Parathyroid adenoma (tissue), 2 donors: ENCODE data around the gene PHF3.
A peak's percentile ranks its signal among the peaks of the same experiment; 100 is the strongest.

Experiments used
- H2AFZ ChIP-seq: fragments of 300-600 bp; sonication (generic); one replicate; pipeline ENCODE4 v1.7.0; 2017; ENCODE audit warnings: antibody characterized with exemption, mild to moderate bottlenecking
- H3K27ac ChIP-seq: fragments of 300-600 bp; sonication (generic); one replicate; pipeline ENCODE4 v1.7.0; 2017
- H3K27me3 ChIP-seq: fragments of 300-600 bp; sonication (generic); one replicate; pipeline ENCODE4 v1.7.0; 2017; ENCODE audit warnings: low read length; ENCODE audit not compliant: control insufficient read depth, insufficient read depth
- H3K36me3 ChIP-seq: fragments of 300-600 bp; sonication (generic); one replicate; pipeline ENCODE4 v1.7.0; 2017; ENCODE audit warnings: low read length; ENCODE audit not compliant: control insufficient read depth, insufficient read depth
- H3K4me1 ChIP-seq: fragments of 300-600 bp; sonication (generic); one replicate; pipeline ENCODE4 v1.7.0; 2017; ENCODE audit warnings: control low read depth
- H3K4me2 ChIP-seq: fragments of 300-600 bp; sonication (generic); one replicate; pipeline ENCODE4 v1.7.0; 2017; ENCODE audit warnings: low read length
- H3K4me3 ChIP-seq: fragments of 300-600 bp; sonication (generic); one replicate; pipeline ENCODE4 v1.7.0; 2017; ENCODE audit warnings: low read depth, low read length
- H3K79me2 ChIP-seq: fragments of 300-600 bp; sonication (generic); one replicate; pipeline ENCODE4 v1.7.0; 2017; ENCODE audit warnings: control low read depth
- H3K9ac ChIP-seq: fragments of 300-600 bp; sonication (generic); one replicate; pipeline ENCODE4 v1.7.0; 2017; ENCODE audit warnings: mild to moderate bottlenecking
- H3K9me3 ChIP-seq: fragments of 300-600 bp; sonication (generic); one replicate; pipeline ENCODE4 v1.7.0; 2017; ENCODE audit warnings: low read length; ENCODE audit not compliant: control insufficient read depth
- TF ChIP-seq, protein P1 (sequence below): fragments of 300-600 bp; sonication (generic); IDR thresholded peaks from one replicate; pipeline ENCODE4 v1.7.0; 2017; ENCODE audit warnings: antibody characterized with exemption, mild to moderate bottlenecking
- donor health status: primary hyperparathyroidism.

The PHF3 gene

DNA sequence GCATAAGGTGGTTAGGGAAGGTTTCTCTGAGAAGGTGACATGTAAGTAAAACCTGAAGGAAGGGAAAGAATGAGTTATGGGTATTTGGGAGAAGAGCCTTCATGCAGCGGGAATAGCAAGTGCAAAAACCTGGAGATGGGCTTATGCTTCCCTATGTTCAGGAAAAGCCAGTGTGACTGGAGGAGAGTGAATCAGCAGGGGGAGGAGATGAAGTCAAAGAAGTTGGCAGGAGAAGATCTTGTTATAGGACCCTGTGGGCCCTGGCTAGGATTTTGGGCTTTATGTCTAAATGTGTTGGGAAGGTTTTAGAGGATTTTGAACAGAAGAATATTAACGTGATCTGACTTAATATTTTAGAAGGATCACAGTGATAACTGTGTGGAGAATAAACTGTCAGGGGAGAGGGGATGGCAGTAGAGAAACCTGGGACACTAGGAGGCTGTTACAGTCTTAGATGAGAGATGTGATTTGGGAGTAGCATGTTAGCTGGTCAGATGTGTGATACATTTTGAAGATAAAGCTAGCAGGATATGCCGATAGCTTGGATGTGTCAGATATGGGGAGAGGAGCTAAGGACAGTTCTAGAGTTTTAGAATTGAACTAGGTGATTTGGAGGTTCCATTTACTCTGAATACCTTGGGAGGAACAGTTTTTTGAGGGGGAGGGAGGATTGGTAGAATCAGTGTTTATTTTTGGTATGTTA is 41.0 kb downstream of the PHF3 start:
- Histone ChIP-seq H3K9me3 (no peaks in the 10 kb centered on the region), H3K4me2 (peak overlapping the region; percentile 9), H3K27me3 (no peaks in the 10 kb centered on the region), H3K27ac (no peak overlapping the region), H3K4me3 (no peak overlapping the region), H2AFZ (no peak overlapping the region), H3K36me3 (no peaks in the 10 kb centered on the region), H3K79me2 (peaks cover 20% of the 10 kb centered on the region), H3K9ac (no peak overlapping the region), H3K4me1 (peaks cover 39% of the 10 kb centered on the region)
- TF ChIP-seq, protein P1, sequence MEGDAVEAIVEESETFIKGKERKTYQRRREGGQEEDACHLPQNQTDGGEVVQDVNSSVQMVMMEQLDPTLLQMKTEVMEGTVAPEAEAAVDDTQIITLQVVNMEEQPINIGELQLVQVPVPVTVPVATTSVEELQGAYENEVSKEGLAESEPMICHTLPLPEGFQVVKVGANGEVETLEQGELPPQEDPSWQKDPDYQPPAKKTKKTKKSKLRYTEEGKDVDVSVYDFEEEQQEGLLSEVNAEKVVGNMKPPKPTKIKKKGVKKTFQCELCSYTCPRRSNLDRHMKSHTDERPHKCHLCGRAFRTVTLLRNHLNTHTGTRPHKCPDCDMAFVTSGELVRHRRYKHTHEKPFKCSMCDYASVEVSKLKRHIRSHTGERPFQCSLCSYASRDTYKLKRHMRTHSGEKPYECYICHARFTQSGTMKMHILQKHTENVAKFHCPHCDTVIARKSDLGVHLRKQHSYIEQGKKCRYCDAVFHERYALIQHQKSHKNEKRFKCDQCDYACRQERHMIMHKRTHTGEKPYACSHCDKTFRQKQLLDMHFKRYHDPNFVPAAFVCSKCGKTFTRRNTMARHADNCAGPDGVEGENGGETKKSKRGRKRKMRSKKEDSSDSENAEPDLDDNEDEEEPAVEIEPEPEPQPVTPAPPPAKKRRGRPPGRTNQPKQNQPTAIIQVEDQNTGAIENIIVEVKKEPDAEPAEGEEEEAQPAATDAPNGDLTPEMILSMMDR: no peak

DNA sequence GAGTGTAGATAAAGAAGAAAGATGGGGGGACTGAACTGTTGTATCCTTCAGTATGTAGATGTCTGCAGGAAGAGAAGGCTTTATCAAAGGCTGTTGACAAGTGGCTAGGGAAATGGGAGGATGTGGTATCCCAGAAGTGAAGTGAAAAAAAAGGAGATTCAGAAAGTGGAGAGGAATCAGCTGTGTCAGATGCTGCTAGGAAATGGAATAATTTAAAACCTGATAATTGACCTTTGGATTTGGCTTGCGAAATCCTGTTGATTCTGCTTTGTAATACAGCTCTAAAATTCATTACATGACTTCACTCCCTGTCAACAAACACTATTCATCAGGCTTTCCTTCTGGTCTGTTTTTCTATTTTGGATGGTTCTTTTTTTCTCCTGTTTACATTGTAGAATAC is 41.7 kb downstream of the PHF3 start:
- Histone ChIP-seq H3K36me3 (no peaks in the 10 kb centered on the region), H3K79me2 (peaks cover 19% of the 10 kb centered on the region), H3K4me3 (no peak overlapping the region), H3K27ac (no peak overlapping the region), H3K9me3 (no peaks in the 10 kb centered on the region), H3K27me3 (no peaks in the 10 kb centered on the region), H2AFZ (no peak overlapping the region), H3K4me1 (peaks cover 39% of the 10 kb centered on the region), H3K4me2 (no peak overlapping the region), H3K9ac (no peak overlapping the region)
- TF ChIP-seq, protein P1: no peak

DNA sequence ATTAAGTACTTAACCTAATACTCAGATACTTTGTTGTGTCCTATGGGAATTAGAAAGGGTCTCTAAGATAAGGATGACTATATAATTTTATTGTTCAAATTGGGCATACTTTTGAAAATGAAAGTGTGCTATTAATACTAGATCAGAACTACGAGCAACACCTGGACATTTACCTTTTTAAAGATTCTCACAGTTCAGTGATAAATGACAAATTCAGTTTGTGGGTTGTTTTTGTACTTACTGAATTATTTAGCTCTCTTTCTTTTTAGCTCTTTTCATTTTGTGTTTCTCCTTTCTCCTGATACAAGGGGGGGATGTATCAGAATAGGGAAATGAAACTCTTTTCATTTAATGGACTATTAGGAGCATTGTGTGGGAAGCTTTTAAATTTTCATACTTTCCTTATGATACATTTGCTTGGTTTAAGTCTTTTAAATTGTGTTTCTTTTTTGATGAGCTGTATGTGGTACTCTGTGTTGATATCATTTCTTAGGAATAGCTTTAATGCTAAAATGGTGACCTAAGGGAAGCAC is 47.5 kb downstream of the PHF3 start:
- H3K36me3 ChIP-seq: no peaks in the 10 kb centered on the region
- no peak overlapping the region for H3K27ac ChIP-seq
- H3K4me3 ChIP-seq: no peak overlapping the region
- no peaks in the 10 kb centered on the region for H3K9me3 ChIP-seq
- no peak overlapping the region for H3K4me2 ChIP-seq
- no peak overlapping the region for H2AFZ ChIP-seq
- TF ChIP-seq, protein P1: no peak
- peaks cover 4% of the 10 kb centered on the region for H3K79me2 ChIP-seq
- no peak overlapping the region for H3K9ac ChIP-seq
- peaks cover 5% of the 10 kb centered on the region for H3K4me1 ChIP-seq
- H3K27me3 ChIP-seq: no peaks in the 10 kb centered on the region

DNA sequence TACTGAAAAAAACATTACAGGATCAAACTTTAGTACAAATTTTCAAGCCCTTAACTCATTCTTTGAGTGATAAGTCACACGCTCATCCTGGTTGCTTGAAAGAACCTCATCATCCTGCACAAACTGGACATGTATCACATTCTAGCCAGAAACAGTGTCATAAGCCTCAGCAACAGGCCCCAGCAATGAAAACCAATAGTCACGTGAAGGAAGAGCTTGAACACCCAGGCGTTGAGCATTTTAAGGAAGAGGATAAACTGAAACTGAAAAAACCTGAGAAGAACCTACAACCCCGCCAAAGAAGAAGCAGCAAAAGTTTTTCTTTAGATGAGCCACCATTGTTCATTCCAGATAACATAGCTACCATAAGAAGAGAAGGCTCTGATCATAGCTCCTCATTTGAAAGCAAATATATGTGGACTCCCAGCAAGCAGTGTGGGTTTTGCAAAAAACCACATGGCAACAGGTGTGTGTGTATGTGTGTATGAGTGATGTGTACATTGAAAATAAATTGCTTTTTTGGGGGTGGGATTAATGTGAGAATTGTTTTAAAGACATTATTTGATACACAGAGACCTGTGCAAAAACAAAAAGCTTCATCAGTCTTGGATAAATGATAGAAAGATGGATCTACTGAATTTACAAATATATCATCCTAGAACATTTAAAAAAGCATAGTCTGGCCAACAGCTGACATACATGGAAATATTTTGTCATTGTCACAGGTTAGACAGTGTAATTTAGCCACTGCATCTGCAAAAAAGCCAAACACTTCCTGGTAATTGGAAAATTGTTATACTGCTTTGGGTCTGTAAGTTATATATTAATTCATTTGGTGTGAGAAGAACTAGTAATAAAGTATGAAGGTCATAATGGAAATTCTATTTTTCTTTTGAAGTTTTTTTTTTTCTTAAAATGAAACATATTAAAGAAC is 50.1 kb downstream of the PHF3 start:
- Histone ChIP-seq H3K79me2 (no peaks in the 10 kb centered on the region), H3K36me3 (no peaks in the 10 kb centered on the region), H3K27ac (no peak overlapping the region)

More for the DNA sequence above, 50.1 kb downstream of the PHF3 start:
- no peak overlapping the region for H3K4me2 ChIP-seq
- no peak overlapping the region for H3K9ac ChIP-seq
- peaks cover 3% of the 10 kb centered on the region for H3K4me1 ChIP-seq
- H3K4me3 ChIP-seq: no peak overlapping the region
- no peaks in the 10 kb centered on the region for H3K9me3 ChIP-seq
- no peaks in the 10 kb centered on the region for H3K27me3 ChIP-seq
- TF ChIP-seq, protein P1: no peak
- no peak overlapping the region for H2AFZ ChIP-seq
